K562 (cell line): ENCODE measurements around the gene TLE3. TPM values are rescaled to one million over a fixed set of nuclear protein-coding genes. Genes with fewer than 3 reads are reported as not detected.

Source experiments
- CLOCK ChIP-seq: fragments of 250-450 bp; sonication (Bioruptor Pico); IDR thresholded peaks from 2 replicates; pipeline ENCODE4 v1.4.0; 2020; ENCODE audit warnings: mild to moderate bottlenecking, moderate library complexity, borderline replicate concordance
- HSF4 ChIP-seq: fragments of 250-450 bp; sonication (Bioruptor Pico); IDR thresholded peaks from 2 replicates; pipeline ENCODE4 v2.1.2; 2022; ENCODE audit warnings: mild to moderate bottlenecking, moderate library complexity, borderline replicate concordance
- IRF2 ChIP-seq: sonication (generic); formaldehyde crosslinking; IDR thresholded peaks from 2 replicates; pipeline ENCODE4 v1.8.1; 2022; ENCODE audit warnings: mild to moderate bottlenecking, missing genetic modification reagents
- NCOA2 ChIP-seq, 2 experiments: fragments of 450-650 bp; IDR thresholded peaks; 2 replicates each; pipeline ENCODE4 v1.6.1; 2018; ENCODE audit warnings: mild to moderate bottlenecking in 2 of 2, moderate library complexity in 1 of 2; ENCODE audit not compliant: partially characterized antibody in 2 of 2
- NCOA4 ChIP-seq: fragments of 450-650 bp; IDR thresholded peaks from 2 replicates; pipeline ENCODE4 v1.6.1; 2018; ENCODE audit warnings: mild to moderate bottlenecking; ENCODE audit not compliant: partially characterized antibody
- NFE2 ChIP-seq: IDR thresholded peaks from 2 replicates; pipeline ENCODE4 v1.6.1; 2014; ENCODE audit warnings: antibody characterized with exemption, low read depth
- NFRKB ChIP-seq: fragments of 450-650 bp; IDR thresholded peaks from 2 replicates; pipeline ENCODE4 v1.6.1; 2016; ENCODE audit warnings: low read depth
- NR1H2 ChIP-seq: sonication (generic); formaldehyde crosslinking; IDR thresholded peaks from 2 replicates; pipeline ENCODE4 v1.4.0; 2020; ENCODE audit warnings: mild to moderate bottlenecking, missing genetic modification reagents
- PHF21A ChIP-seq: fragments of 450-650 bp; IDR thresholded peaks from 2 replicates; pipeline ENCODE4 v1.6.1; 2017; ENCODE audit warnings: low read depth, borderline replicate concordance
- PTTG1 ChIP-seq: fragments of 450-650 bp; IDR thresholded peaks from 2 replicates; pipeline ENCODE4 v1.6.1; 2016; ENCODE audit warnings: low read depth, mild to moderate bottlenecking, missing genetic modification characterization, missing compliant biosample characterization
- RFX7 ChIP-seq: fragments of 250-450 bp; sonication (Bioruptor Pico); IDR thresholded peaks from 2 replicates; pipeline ENCODE4 v1.5.1; 2021; ENCODE audit warnings: mild to moderate bottlenecking
- SMAD3 ChIP-seq: fragments of 450-650 bp; formaldehyde crosslinking; conservative IDR thresholded peaks from 2 replicates; pipeline ENCODE4 v1.4.0; 2020; ENCODE audit warnings: mild to moderate bottlenecking
- SMARCC2 ChIP-seq: fragments of 450-650 bp; IDR thresholded peaks from 2 replicates; pipeline ENCODE4 v1.6.1; 2017; ENCODE audit warnings: antibody characterized with exemption, moderate library complexity, mild to moderate bottlenecking, low read depth
- TAF9B ChIP-seq: fragments of 450-650 bp; IDR thresholded peaks from 2 replicates; pipeline ENCODE4 v1.6.1; 2018; ENCODE audit warnings: mild to moderate bottlenecking; ENCODE audit not compliant: partially characterized antibody
- TCF7L2 ChIP-seq: fragments of 150-350 bp; IDR thresholded peaks from 2 replicates; pipeline ENCODE4 v1.6.1; 2016; ENCODE audit warnings: low read depth, mild to moderate bottlenecking, low read length, moderate library complexity
- THAP12 ChIP-seq: fragments of 250-450 bp; sonication (Bioruptor Pico); IDR thresholded peaks from 2 replicates; pipeline ENCODE4 v1.9.0; 2021; ENCODE audit warnings: mild to moderate bottlenecking, inconsistent platforms
- U2AF1 ChIP-seq: fragments of 200-400 bp; formaldehyde crosslinking; optimal IDR thresholded peaks from 2 replicates; pipeline ENCODE3; 2017; ENCODE audit warnings: mild to moderate bottlenecking, low read depth, low read length, moderate library complexity
- ZNF79 ChIP-seq: fragments of 250-450 bp; sonication (Bioruptor Pico); IDR thresholded peaks from 2 replicates; pipeline ENCODE4 v1.4.0; 2020; ENCODE audit warnings: low read depth, mild to moderate bottlenecking, moderate library complexity
- polyA plus RNA-seq, 8 experiments: library from polyadenylated mRNA; depleted of rRNA in 4 of 8; stranded (reverse) in 5 of 8; unstranded in 3 of 8; fragments of >200 nt; fragmentation: Nextera tagmentation in 2 of 8; fragmentation: Illumina TruSeq in 1 of 8; extraction: Ambion mirVana in 2 of 8; extraction: Trizol in 1 of 8; gene quantifications; 2 replicates each; pipeline versions ENCODE4 v1.2.1 to v1.2.3, GENCODE V29; 2011 to 2014; ENCODE audit warnings: inconsistent platforms in 1 of 8, missing spikeins in 1 of 8
- total RNA-seq, 7 experiments: library from RNA; depleted of rRNA in 6 of 7; stranded (reverse); fragments of >200 nt in 6 of 7; fragmentation: Illumina TruSeq in 2 of 7; extraction: Trizol in 2 of 7; gene quantifications; 2 replicates each; pipeline versions ENCODE4 v1.2.1 to v1.2.3, GENCODE V29; 2011 to 2021; ENCODE audit warnings: low replicate concordance in 1 of 7
- TF ChIP-seq, protein P1 (sequence below), 2 experiments: fragments of 450-650 bp; IDR thresholded peaks; 2 replicates each; pipeline ENCODE4 v1.6.1; 2018; ENCODE audit warnings: mild to moderate bottlenecking in 2 of 2, low read depth in 1 of 2; ENCODE audit not compliant: partially characterized antibody in 2 of 2

The TLE3 gene
- total and polyA plus RNA-seq, 9 of the 15 experiments (the other 6 are each of a cell fraction or from before 2014, with no cell fraction given), result 1.5 to 84.2 (median 14.1) TPM

DNA sequence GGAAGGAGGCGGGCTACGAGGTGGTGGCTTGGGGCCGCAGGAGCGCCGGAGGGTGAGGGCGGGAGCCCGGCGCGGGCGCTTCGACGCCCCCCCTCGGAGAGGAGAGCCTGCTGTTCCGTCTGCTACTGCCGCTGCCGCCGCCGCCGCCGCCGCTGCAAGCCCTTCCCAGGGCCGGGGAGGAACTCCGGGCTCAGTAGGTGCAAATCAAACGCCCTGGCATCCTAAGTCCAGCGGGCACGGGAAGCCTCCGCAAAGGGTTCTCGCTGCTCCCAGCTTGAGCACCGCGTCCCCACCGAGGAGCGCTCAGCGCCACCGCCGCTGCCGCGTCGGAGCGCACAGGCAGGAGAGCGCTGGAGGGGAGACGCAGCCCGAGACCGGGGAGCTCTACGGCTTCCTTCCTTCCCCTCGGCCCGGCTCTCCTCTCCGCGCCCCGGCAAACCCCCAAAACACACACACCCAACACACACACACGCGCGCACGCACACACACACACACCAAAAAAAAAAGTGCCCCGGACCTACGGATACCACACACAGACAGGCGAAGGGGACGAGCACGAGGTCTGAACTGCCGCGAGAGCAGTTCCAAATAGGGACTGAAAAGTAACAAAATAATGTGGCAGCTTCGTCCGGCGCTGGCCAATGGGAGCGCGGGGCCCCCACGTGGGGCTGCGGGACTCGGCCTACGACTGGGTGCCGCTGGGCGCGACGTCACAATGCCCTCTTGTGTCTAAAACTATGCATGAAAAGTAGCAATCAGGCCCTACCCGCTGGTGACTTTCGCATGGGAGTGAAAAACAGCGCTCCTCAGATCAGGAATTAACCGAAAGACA lies at the start of gene TLE3 (continued):
- no peak for TF ChIP-seq CLOCK (CRISPR knock-in tag)
- TF ChIP-seq SMARCC2, result no peak
- no peak for TF ChIP-seq TCF7L2
- TF ChIP-seq NR1H2 (CRISPR knock-in tag), result no peak
- no peak for TF ChIP-seq HSF4 (CRISPR knock-in tag)
- TF ChIP-seq NFE2, result no peak
- TF ChIP-seq PHF21A, result peak; percentile 81; the same call in 1 of the 2 replicates
- TF ChIP-seq U2AF1, result no peak
- no peak for TF ChIP-seq SMAD3
- TF ChIP-seq THAP12 (CRISPR knock-in tag), result no peak
- peak; percentile 64 for TF ChIP-seq NFRKB
- peak; percentile 72 for TF ChIP-seq TAF9B
- TF ChIP-seq, protein P1, sequence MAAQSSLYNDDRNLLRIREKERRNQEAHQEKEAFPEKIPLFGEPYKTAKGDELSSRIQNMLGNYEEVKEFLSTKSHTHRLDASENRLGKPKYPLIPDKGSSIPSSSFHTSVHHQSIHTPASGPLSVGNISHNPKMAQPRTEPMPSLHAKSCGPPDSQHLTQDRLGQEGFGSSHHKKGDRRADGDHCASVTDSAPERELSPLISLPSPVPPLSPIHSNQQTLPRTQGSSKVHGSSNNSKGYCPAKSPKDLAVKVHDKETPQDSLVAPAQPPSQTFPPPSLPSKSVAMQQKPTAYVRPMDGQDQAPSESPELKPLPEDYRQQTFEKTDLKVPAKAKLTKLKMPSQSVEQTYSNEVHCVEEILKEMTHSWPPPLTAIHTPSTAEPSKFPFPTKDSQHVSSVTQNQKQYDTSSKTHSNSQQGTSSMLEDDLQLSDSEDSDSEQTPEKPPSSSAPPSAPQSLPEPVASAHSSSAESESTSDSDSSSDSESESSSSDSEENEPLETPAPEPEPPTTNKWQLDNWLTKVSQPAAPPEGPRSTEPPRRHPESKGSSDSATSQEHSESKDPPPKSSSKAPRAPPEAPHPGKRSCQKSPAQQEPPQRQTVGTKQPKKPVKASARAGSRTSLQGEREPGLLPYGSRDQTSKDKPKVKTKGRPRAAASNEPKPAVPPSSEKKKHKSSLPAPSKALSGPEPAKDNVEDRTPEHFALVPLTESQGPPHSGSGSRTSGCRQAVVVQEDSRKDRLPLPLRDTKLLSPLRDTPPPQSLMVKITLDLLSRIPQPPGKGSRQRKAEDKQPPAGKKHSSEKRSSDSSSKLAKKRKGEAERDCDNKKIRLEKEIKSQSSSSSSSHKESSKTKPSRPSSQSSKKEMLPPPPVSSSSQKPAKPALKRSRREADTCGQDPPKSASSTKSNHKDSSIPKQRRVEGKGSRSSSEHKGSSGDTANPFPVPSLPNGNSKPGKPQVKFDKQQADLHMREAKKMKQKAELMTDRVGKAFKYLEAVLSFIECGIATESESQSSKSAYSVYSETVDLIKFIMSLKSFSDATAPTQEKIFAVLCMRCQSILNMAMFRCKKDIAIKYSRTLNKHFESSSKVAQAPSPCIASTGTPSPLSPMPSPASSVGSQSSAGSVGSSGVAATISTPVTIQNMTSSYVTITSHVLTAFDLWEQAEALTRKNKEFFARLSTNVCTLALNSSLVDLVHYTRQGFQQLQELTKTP (IDR thresholded peaks at IDR 0.05; ENCODE audit: low read depth in 1 of 2, partially characterized antibody in 2 of 2), result peak; percentile 54 to 57
- TF ChIP-seq IRF2 (CRISPR knock-in tag), result no peak
- no peak for TF ChIP-seq NCOA4
- no peak; the same call in 1 of the 2 replicates for TF ChIP-seq ZNF79
- no peak for TF ChIP-seq PTTG1 (tag)
- no peak for TF ChIP-seq NCOA2 (IDR thresholded peaks at IDR 0.05; ENCODE audit: partially characterized antibody in 2 of 2)
- TF ChIP-seq RFX7, result no peak
